SK-N-SH treated with all-trans-retinoic acid at 6 μM for 48 hours (cell line): ENCODE data around the gene PLPPR5.

Experiments used
- BACH2 ChIP-seq: fragments of 250-450 bp; sonication (Bioruptor Pico); IDR thresholded peaks from 2 replicates; pipeline ENCODE4 v1.9.0; 2021; ENCODE audit warnings: mild to moderate bottlenecking, borderline replicate concordance
- ISL1 ChIP-seq: fragments of 250-450 bp; sonication (Bioruptor Pico); IDR thresholded peaks from 2 replicates; pipeline ENCODE4 v2.1.2; 2022; ENCODE audit warnings: mild to moderate bottlenecking, moderate library complexity
- PATZ1 ChIP-seq: fragments of 250-450 bp; sonication (Bioruptor Pico); IDR thresholded peaks from 2 replicates; pipeline ENCODE4 v1.8.0; 2020; ENCODE audit warnings: mild to moderate bottlenecking, moderate library complexity, borderline replicate concordance
- POU6F1 ChIP-seq: fragments of 250-450 bp; sonication (Bioruptor Pico); IDR thresholded peaks from 2 replicates; pipeline ENCODE4 v1.8.0; 2021; ENCODE audit warnings: low read depth, mild to moderate bottlenecking, moderate library complexity, borderline replicate concordance
- PPARA ChIP-seq: fragments of 250-450 bp; sonication (Bioruptor Pico); IDR thresholded peaks from 2 replicates; pipeline ENCODE4 v1.5.0; 2020; ENCODE audit warnings: mild to moderate bottlenecking, borderline replicate concordance
- RARB ChIP-seq: fragments of 250-450 bp; sonication (Bioruptor Pico); IDR thresholded peaks from 2 replicates; pipeline ENCODE4 v1.8.0; 2021; ENCODE audit warnings: mild to moderate bottlenecking, moderate library complexity
- SNAI2 ChIP-seq: fragments of 250-450 bp; sonication (Bioruptor Pico); IDR thresholded peaks from 2 replicates; pipeline ENCODE4 v1.5.0; 2020; ENCODE audit warnings: mild to moderate bottlenecking, moderate library complexity
- ZC3H10 ChIP-seq: fragments of 250-450 bp; sonication (Bioruptor Pico); IDR thresholded peaks from 2 replicates; pipeline ENCODE4 v1.5.1; 2021; ENCODE audit warnings: mild to moderate bottlenecking, moderate library complexity
- ZFP3 ChIP-seq: fragments of 250-450 bp; sonication (Bioruptor Pico); IDR thresholded peaks from 2 replicates; pipeline ENCODE4 v1.5.0; 2020; ENCODE audit warnings: mild to moderate bottlenecking, moderate library complexity
- ZFP30 ChIP-seq: fragments of 450-650 bp; formaldehyde crosslinking; IDR thresholded peaks from 2 replicates; pipeline ENCODE4 v1.5.0; 2022; ENCODE audit warnings: mild to moderate bottlenecking, moderate library complexity
- ZNF8 ChIP-seq: fragments of 450-650 bp; formaldehyde crosslinking; IDR thresholded peaks from 2 replicates; pipeline ENCODE4 v1.5.0; 2020; ENCODE audit warnings: mild to moderate bottlenecking, moderate library complexity

DNA sequence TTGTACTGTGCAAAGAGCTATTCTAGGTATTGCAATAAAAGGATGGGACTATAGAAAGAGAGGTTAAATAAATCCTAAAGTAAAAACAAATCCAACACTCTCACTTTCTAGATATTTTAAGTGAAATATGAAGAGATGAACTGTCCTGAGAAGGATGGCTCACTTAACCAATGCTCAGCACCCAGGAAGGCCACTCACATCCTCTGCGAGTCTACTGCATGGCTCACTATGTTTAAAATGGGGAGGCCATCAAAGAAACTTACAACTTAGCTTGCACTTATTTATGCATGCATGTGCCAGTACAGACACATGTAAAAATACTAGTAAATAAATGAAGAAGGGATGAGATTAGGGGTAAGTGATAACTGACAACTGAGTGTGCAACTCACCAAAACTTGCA is 37.5 kb downstream of the PLPPR5 start:
- TF ChIP-seq RARB (CRISPR knock-in tag) (no peak), SNAI2 (CRISPR knock-in tag) (no peak), ISL1 (CRISPR knock-in tag) (no peak), PATZ1 (CRISPR knock-in tag) (no peak), ZC3H10 (no peak), PPARA (no peak), POU6F1 (CRISPR knock-in tag) (no peak), ZFP3 (CRISPR knock-in tag) (no peak), ZNF8 (CRISPR knock-in tag) (no peak), ZFP30 (CRISPR knock-in tag) (no peak), BACH2 (CRISPR knock-in tag) (no peak)
